Stimulated activated CD8-positive, alpha-beta memory T cell treated with anti-CD3 and anti-CD28 coated beads, Interleukin-12 subunit alpha, Interleukin-12 subunit beta, amount 100 ng/mL, for 24 hours (primary cell): ENCODE measurements around the gene RANBP3.
"Not testable (repeated sequence)": the region's sequence is repeated elsewhere in the genome, so short reads cannot be mapped to it uniquely, and the experiment has no call there.

ENCODE experiments used
- DNase-seq: peaks from one replicate; pipeline ENCODE4 v3.0.0-alpha.2; 2020; ENCODE audit errors: extremely low read depth

The RANBP3 gene

GRCh38 chr19:5987077-5987818, 9.3 kb upstream of the RANBP3 start:
- peak; percentile 39 for DNase-seq

- not testable (repeated sequence) for DNase-seq
Measured at GRCh38 chr19:5985837-5986236, 7.9 kb upstream of the RANBP3 start.

GRCh38 chr19:5985098-5985783, 7.3 kb upstream of the RANBP3 start:
- DNase-seq = no peak

GRCh38 chr19:5984600-5984999, 6.7 kb upstream of the RANBP3 start:
- DNase-seq = no peak

- DNase-seq = no peak
Measured at GRCh38 chr19:5983367-5983955, 5.5 kb upstream of the RANBP3 start.

GRCh38 chr19:5978606-5979552, 939 bp upstream of the RANBP3 start:
- no peak for DNase-seq

- DNase-seq = no peak
Measured at GRCh38 chr19:5977222-5977784, 637 bp downstream of the RANBP3 start.

- DNase-seq = no peak
Measured at GRCh38 chr19:5976768-5977167, 1.2 kb downstream of the RANBP3 start.

- DNase-seq = no peak
Measured at GRCh38 chr19:5975388-5975728, 2.6 kb downstream of the RANBP3 start.

GRCh38 chr19:5974721-5975387, 3.1 kb downstream of the RANBP3 start:
- no peak for DNase-seq

- DNase-seq = no peak
Measured at GRCh38 chr19:5973867-5974635, 3.9 kb downstream of the RANBP3 start.

GRCh38 chr19:5973376-5973775, 4.6 kb downstream of the RANBP3 start:
- no peak for DNase-seq

- no peak for DNase-seq
Measured at GRCh38 chr19:5972355-5972731, 5.6 kb downstream of the RANBP3 start.

GRCh38 chr19:5971714-5972354, 6.1 kb downstream of the RANBP3 start:
- DNase-seq = no peak

- DNase-seq = no peak
Measured at GRCh38 chr19:5969476-5969875, 8.5 kb downstream of the RANBP3 start.

- DNase-seq = no peak
Measured at GRCh38 chr19:5968431-5969373, 9.2 kb downstream of the RANBP3 start.

GRCh38 chr19:5967994-5968430, 9.9 kb downstream of the RANBP3 start:
- DNase-seq = no peak

- DNase-seq = no peak
Measured at GRCh38 chr19:5967571-5967970, 10.4 kb downstream of the RANBP3 start.

GRCh38 chr19:5966941-5967340, 11.0 kb downstream of the RANBP3 start:
- DNase-seq = no peak
